Measurements from ENCODE around the gene ARID5A.

ARID5A gene

GRCh38 chr2:96574364-96574763 lies 37.8 kb downstream of the ARID5A start:
- TF ChIP-seq CTCF (IDR thresholded peaks at IDR 0.05; ENCODE audit: insufficient read depth, low read length) (no peak), GABPA (IDR thresholded peaks at IDR 0.05; ENCODE audit: low read depth) (no peak), SPI1 (IDR thresholded peaks at IDR 0.05; ENCODE audit: borderline replicate concordance, low read depth) (no peak), REST (IDR thresholded peaks at IDR 0.05; ENCODE audit: insufficient replicate concordance, low read depth) (no peak), POLR2AphosphoS5 (IDR thresholded peaks at IDR 0.05; ENCODE audit: low read depth) (no peak)
- DNase-seq (ENCODE audit: low read depth in 1 of 2, low spot score in 1 of 2) = no peak
- H3K4me3 ChIP-seq (replicated peaks; ENCODE audit: insufficient read depth, low read length) = no peak overlapping the region
- H3K27me3 ChIP-seq (ENCODE audit: insufficient read depth, poor library complexity, severe bottlenecking) = no peaks in the 10 kb centered on the region
- H3K27ac ChIP-seq (replicated peaks) = no peak overlapping the region

GRCh38 chr2:96575785-96576456 lies 39.4 kb downstream of the ARID5A start:
- Histone ChIP-seq H3K4me3 (replicated peaks; ENCODE audit: insufficient read depth, low read length) (no peak overlapping the region), H3K27me3 (ENCODE audit: insufficient read depth, poor library complexity, severe bottlenecking) (no peaks in the 10 kb centered on the region), H3K27ac (replicated peaks) (no peak overlapping the region)
- TF ChIP-seq POLR2AphosphoS5 (IDR thresholded peaks at IDR 0.05; ENCODE audit: low read depth) (no peak), GABPA (IDR thresholded peaks at IDR 0.05; ENCODE audit: low read depth) (no peak), REST (IDR thresholded peaks at IDR 0.05; ENCODE audit: insufficient replicate concordance, low read depth) (no peak)
- no peak for DNase-seq (ENCODE audit: low read depth in 1 of 2, low spot score in 1 of 2)

- TF ChIP-seq REST (IDR thresholded peaks at IDR 0.05; ENCODE audit: insufficient replicate concordance, low read depth) (no peak), GABPA (IDR thresholded peaks at IDR 0.05; ENCODE audit: low read depth) (no peak), CTCF (IDR thresholded peaks at IDR 0.05; ENCODE audit: insufficient read depth, low read length) (no peak), POLR2AphosphoS5 (IDR thresholded peaks at IDR 0.05; ENCODE audit: low read depth) (no peak), SPI1 (IDR thresholded peaks at IDR 0.05; ENCODE audit: borderline replicate concordance, low read depth) (no peak)
- DNase-seq (ENCODE audit: low read depth in 1 of 2, low spot score in 1 of 2) = no peak
- Histone ChIP-seq H3K4me3 (replicated peaks; ENCODE audit: insufficient read depth, low read length) (no peak overlapping the region), H3K27ac (replicated peaks) (no peak overlapping the region), H3K27me3 (ENCODE audit: insufficient read depth, poor library complexity, severe bottlenecking) (no peaks in the 10 kb centered on the region)
Measured at GRCh38 chr2:96577501-96577900, 40.9 kb downstream of the ARID5A start.

Measured in HL-60 (cell line).